ENCODE measurements around the gene PLIN1.

GRCh38 chr15:89659295-89659694, 19.9 kb downstream of the PLIN1 start:
- TF ChIP-seq NFE2 (IDR thresholded peaks at IDR 0.05; ENCODE audit: low read depth) (no peak), RAD21 (CRISPR knock-in tag; conservative IDR thresholded peaks at IDR 0.05 in 1 of 2, IDR thresholded peaks at IDR 0.05 in 1 of 2) (no peak), ZNF232 (CRISPR knock-in tag; IDR thresholded peaks at IDR 0.05) (no peak), E2F5 (CRISPR knock-in tag; IDR thresholded peaks at IDR 0.05) (no peak), KHSRP (IDR thresholded peaks at IDR 0.05) (no peak), FOXK2 (conservative IDR thresholded peaks at IDR 0.05 in 1 of 2, IDR thresholded peaks at IDR 0.05 in 1 of 2; ENCODE audit: low read depth in 2 of 2) (no peak), BDP1 (IDR thresholded peaks at IDR 0.05; ENCODE audit: insufficient read depth, insufficient read length) (no peak), GMEB1 (CRISPR knock-in tag; IDR thresholded peaks at IDR 0.05) (no peak), PCBP2 (IDR thresholded peaks at IDR 0.05; ENCODE audit: low read depth, low read length, poor library complexity, severe bottlenecking) (no peak), ZNF707 (CRISPR knock-in tag; conservative IDR thresholded peaks at IDR 0.05) (no peak), POLR2A (conservative IDR thresholded peaks at IDR 0.05) (no peak), RAD51 (IDR thresholded peaks at IDR 0.05; ENCODE audit: borderline replicate concordance, low read depth) (no peak)
- TF ChIP-seq, protein P1, sequence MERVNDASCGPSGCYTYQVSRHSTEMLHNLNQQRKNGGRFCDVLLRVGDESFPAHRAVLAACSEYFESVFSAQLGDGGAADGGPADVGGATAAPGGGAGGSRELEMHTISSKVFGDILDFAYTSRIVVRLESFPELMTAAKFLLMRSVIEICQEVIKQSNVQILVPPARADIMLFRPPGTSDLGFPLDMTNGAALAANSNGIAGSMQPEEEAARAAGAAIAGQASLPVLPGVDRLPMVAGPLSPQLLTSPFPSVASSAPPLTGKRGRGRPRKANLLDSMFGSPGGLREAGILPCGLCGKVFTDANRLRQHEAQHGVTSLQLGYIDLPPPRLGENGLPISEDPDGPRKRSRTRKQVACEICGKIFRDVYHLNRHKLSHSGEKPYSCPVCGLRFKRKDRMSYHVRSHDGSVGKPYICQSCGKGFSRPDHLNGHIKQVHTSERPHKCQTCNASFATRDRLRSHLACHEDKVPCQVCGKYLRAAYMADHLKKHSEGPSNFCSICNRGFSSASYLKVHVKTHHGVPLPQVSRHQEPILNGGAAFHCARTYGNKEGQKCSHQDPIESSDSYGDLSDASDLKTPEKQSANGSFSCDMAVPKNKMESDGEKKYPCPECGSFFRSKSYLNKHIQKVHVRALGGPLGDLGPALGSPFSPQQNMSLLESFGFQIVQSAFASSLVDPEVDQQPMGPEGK (CRISPR knock-in tag; IDR thresholded peaks at IDR 0.05; ENCODE audit: borderline replicate concordance) = no peak
